Uterus (tissue), 2 donors: Measurements from ENCODE around the gene BICD1.

Experiments
- CTCF ChIP-seq, 4 experiments: fragments of 200-600 bp in 2 of 4; fragments of 450-650 bp in 2 of 4; sonication (generic) in 2 of 4; IDR thresholded peaks; one replicate each; pipeline ENCODE4 v1.5.1; 2016 to 2019; ENCODE audit warnings: antibody characterized with exemption in 4 of 4, mild to moderate bottlenecking in 2 of 4, moderate library complexity in 1 of 4
- POLR2A ChIP-seq, 2 donors: fragments of 450-650 bp; IDR thresholded peaks; one replicate each; pipeline ENCODE4 v1.6.1; 2016; ENCODE audit warnings: antibody characterized with exemption in 2 of 2, mild to moderate bottlenecking in 1 of 2, moderate library complexity in 1 of 2

GRCh38 chr12:32134101-32134888 is 27.6 kb downstream of the BICD1 start:
- TF ChIP-seq POLR2A (IDR thresholded peaks at IDR 0.05) (no peak), CTCF (IDR thresholded peaks at IDR 0.05) (no peak)
